ENCODE data around the gene SIN3A.
"Not testable (repeated sequence)": the region's sequence is repeated elsewhere in the genome, so short reads cannot be mapped to it uniquely, and the experiment has no call there.

SIN3A gene

GRCh38 chr15:75450307-75451201 lies 936 bp downstream of the SIN3A start:
- DNase-seq (ENCODE audit: low read depth): peak; percentile 96

- no peak for DNase-seq (ENCODE audit: low read depth)
These were observed 1.7 kb downstream of the SIN3A start for GRCh38 chr15:75449585-75450306.

GRCh38 chr15:75448171-75448570 lies 3.3 kb downstream of the SIN3A start:
- not testable (repeated sequence) for DNase-seq (ENCODE audit: low read depth)

DNA sequence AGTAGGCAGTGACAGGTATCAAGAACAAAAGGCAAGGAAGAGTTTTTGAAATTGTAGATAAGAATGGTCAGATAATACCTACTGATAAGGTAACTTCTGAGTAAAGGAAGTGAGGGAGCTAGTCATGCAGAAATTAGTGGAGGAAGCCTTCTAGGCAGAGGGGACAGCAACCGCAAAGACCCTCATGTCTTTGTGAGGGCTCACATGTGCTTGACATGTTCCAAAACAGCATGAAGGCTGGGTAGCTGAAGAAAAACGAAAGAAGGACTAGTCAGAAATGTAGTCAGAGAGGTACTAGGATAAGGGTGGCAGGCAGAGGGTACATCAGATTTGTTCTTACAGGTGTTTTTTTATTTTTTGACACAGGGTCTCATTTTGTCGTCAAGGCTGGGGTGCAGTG lies 5.3 kb downstream of the SIN3A start:
- peak; percentile 4 for DNase-seq (ENCODE audit: low read depth)

DNA sequence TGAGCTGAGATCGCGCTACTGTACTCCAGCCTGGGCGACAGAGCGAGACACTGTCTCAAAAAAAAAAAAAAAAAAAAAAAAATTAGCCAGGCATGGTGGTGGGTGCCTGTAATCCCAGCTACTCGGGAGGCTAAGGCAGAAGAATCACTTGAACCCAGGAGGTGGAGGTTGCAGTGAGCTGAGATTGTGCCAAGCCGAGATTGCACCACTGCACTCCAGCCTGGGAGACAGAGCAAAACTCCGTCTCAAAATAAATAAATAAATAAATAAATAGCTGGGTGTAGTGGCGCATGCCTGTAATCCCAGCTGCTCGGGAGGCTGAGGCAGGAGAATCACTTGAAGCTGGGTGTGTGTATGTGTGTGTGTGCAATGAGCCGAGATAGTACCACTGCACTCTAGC lies 6.2 kb downstream of the SIN3A start:
- DNase-seq (ENCODE audit: low read depth): not testable (repeated sequence)

DNA sequence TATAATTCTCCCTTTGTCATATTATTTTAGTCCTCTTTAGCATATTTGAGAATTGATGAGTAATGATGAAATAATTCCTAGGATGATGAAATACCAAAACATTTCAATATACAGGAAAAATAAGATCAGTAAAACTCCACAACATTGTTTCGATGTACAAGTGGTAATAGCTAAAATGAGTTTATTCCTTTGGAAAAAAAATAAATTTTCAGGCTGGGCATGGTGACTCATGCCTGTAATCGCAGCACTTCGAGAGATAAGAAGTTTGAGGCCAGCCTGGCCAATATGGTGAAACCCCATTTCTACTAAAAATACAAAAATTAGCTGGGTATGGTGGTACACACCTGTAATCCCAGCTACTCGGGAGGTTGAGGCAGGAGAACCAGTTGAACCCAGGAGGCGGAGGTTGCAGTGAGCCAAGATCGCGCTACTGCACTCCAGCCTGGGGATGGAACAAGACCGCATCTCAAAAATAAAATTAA lies 7.5 kb downstream of the SIN3A start:
- DNase-seq (ENCODE audit: low read depth): not testable (repeated sequence)

DNA sequence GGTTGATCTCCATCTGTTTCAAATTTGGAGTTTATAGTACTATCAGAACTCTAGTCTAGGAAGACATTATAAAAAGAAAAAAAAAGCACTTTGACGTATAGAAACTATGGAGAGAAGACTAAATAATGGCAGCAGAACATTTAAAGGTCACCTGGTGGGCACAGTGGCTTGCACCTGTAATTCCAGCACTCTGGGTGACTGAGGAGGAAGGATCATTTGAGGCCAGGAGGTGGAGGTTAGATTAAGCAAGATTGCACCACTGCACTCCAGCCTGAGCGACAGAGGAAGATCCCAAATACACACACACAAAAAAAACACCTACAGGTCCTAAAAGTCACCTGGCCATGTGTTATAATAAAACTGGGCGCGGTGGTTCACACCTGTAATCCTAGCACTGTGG lies 13.8 kb downstream of the SIN3A start:
- DNase-seq (ENCODE audit: low read depth): no peak

DNA sequence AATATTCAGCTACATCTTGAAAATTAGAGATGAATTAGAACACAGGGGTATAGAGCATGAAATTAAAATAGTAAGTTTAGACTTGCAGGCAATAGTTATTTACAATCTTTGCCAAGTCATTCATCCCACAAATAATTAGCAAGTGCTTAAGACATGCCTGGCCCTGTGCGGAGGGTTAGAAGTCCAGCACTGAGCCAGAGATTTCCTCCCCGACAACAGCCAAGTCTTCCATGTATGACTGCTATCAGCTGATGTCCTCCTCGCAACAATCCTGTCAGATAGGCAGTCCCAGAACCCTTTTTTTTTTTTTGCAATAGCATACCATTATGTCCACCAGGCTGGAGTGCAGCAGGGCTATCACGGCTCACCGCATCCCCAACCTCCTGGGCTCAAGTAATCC lies 14.6 kb downstream of the SIN3A start:
- no peak for DNase-seq (ENCODE audit: low read depth)

GRCh38 chr15:75431682-75432081 lies 19.8 kb downstream of the SIN3A start:
- no peak for DNase-seq (ENCODE audit: low read depth)

GRCh38 chr15:75431270-75431669 lies 20.2 kb downstream of the SIN3A start:
- DNase-seq (ENCODE audit: low read depth): no peak

GRCh38 chr15:75430259-75430658 lies 21.2 kb downstream of the SIN3A start:
- DNase-seq (ENCODE audit: low read depth): no peak

GRCh38 chr15:75428152-75428551 lies 23.3 kb downstream of the SIN3A start:
- DNase-seq (ENCODE audit: low read depth): no peak

DNA sequence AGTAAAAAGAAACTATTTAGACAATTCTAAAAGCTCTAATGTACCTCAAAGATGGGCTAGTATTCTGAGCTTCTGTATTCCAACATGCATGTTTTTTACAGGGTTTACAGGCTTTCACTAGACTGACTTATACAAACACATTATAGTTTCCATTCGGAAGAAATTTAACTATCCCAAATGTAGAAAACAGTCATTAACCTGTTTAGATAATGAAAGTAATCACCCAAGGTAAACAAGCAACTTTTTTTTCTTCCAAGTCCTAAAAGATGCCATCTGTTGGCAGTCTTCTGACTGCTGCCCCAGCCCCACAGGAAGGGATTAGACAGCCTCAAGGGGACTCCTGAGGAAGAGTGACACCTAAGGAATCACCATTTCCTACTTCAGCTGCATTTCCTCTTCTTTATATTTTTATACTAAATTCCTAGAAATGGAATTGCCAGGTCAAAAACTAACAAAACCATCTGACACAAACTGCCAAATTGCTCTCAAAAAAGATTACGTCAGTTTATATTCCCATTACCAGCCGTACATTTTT lies 25.5 kb downstream of the SIN3A start:
- DNase-seq (ENCODE audit: low read depth): no peak

DNA sequence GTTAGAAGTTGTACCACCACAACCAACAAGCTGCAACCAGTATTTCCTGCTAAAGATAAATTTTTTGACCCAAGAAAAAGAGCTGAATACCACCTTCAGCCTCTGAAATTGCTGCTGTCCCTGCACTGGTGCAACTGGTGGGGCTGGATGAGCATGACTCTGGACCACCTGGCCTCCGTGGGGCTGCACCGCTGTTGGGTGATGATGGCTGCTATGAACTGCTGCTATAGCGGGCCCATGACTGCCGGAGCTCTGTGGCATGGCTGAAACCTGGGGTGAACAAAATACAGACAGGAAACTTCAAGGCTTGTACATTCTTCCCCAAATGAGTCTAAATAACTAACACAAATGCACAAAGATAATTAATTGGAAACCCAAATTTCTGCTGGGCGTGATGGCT lies 28.9 kb downstream of the SIN3A start:
- DNase-seq (ENCODE audit: low read depth): no peak

- no peak for DNase-seq (ENCODE audit: low read depth)
These were observed 30.8 kb downstream of the SIN3A start for GRCh38 chr15:75420698-75421097.

DNA sequence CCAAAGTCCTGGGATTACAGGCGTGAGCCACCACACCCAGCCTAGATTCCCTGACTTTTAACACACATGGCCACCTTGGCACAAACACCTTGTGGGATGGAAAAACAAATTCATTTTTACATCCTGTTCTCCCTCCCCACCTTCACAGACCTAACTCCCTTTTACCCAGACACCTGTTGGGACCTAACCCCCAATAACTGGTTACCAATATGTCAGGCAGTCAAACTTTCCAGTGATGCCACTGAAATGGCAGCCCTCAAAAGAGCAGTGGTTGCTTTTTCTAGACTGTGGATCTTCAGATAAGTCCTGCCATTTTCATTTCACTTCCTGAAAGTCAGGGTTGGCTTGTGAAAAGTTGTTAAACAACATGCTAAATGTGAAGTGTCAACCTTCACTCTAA lies 34.9 kb downstream of the SIN3A start:
- DNase-seq (ENCODE audit: low read depth): no peak

GRCh38 chr15:75410196-75410595 lies 41.3 kb downstream of the SIN3A start:
- no peak for DNase-seq (ENCODE audit: low read depth)

DNA sequence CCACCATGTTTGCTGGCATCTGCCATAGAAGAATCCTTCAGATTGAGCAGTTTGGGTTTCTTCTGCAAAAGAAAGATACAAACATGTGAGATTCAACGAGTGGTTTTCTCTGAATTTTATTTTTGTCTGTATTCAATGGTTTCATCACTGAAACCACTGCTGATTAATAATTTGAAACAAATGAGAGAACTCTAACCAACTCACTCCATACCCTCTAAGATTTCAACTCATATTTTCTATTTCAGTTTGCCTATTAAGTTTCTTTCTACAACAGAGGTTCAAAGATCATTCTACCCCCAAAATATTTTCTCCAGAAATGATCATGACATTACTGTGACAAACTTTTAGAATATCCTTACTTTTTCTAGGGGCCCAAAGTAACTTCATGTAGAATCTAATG lies 44.4 kb downstream of the SIN3A start:
- DNase-seq (ENCODE audit: low read depth): no peak

GRCh38 chr15:75403892-75404291 lies 47.6 kb downstream of the SIN3A start:
- no peak for DNase-seq (ENCODE audit: low read depth)

- DNase-seq (ENCODE audit: low read depth): no peak
These were observed 54.0 kb downstream of the SIN3A start for GRCh38 chr15:75397494-75397893.

GRCh38 chr15:75389791-75390382 lies 61.6 kb downstream of the SIN3A start:
- no peak for DNase-seq (ENCODE audit: low read depth)

DNA sequence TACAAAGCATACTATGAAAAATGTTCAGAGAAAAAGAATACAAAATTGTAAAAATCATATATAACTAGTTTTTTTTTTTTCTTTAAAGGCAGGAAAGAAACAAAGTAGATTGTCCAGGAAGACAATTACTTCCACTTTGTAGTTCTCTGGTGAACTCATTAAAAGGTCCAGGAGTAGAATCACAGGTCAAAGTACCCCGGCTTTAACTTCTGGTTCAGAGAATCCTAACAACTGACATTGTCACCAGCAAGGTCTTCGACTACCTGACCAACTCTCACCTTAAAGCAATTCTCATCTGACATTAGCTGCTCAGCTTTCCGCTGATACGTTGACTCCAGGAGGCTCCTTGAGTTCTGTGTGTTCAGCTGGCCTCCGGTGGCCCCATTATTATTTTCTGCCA lies 67.5 kb downstream of the SIN3A start:
- not testable (repeated sequence) for DNase-seq (ENCODE audit: low read depth)

DNA sequence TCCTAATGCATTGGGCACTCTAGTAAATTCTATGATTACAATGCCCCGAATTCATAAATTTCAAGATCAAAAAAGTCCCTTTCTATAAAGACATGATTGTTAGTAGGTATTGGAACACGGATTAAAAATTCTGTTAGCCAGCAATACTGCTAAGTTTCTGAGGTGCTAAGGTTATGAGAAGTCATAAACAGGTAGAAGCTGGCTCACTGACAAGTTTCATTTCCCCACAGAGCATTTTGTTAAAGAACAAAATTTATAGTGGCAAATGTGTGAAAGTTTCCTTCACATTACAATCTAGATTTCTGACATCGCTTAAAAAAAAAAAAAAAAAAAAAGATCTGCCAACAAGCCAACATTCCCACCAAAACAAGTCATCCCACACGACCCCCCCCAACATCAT lies 70.7 kb downstream of the SIN3A start:
- no peak for DNase-seq (ENCODE audit: low read depth)

All from activated T-cell treated with anti-CD3 and anti-CD28 coated beads for 24 hours (primary cell).